Skin epidermis (tissue), 12 donors: ENCODE data around the gene ARL15.
"Not testable (repeated sequence)": the region's sequence is repeated elsewhere in the genome, so short reads cannot be mapped to it uniquely, and the experiment has no call there.

Experiments
- H3K27ac ChIP-seq, 21 experiments: fragments of 200-600 bp; sonication (generic) in 11 of 21; one replicate each; pipeline ENCODE4 v1.5.0; 2020; ENCODE audit warnings: mild to moderate bottlenecking in 3 of 21, inconsistent platforms in 2 of 21, moderate library complexity in 2 of 21
- H3K4me3 ChIP-seq, 7 experiments: fragments of 200-600 bp; sonication (generic) in 2 of 7; one replicate each; pipeline ENCODE4 v1.5.0; 2020; ENCODE audit warnings: inconsistent platforms in 2 of 7, mild to moderate bottlenecking in 2 of 7, moderate library complexity in 1 of 7

Gene ARL15

GRCh38 chr5:54083245-54083644 is 227.1 kb downstream of the ARL15 start:
- H3K27ac ChIP-seq: no peak overlapping the region

DNA sequence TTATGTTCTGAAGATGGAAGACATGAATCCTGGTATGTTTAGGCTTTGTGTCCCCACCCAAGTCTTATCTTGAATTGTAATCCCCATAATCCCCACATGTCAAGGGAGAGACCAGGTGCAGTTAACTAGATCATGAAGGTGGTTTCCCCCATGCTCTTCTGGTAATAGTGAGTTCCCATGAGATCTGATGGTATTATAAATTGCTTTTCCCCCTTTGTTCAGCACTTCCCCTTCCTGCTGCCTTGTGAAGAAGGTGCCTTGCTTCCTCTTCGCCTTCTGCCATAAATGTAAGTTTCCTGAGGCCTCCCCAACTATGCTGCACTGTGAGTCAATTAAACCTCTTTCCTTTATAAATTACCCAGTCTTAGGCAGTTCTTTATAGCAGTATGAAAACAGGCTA is 229.0 kb downstream of the ARL15 start:
- Histone ChIP-seq H3K4me3 (no peak overlapping the region), H3K27ac (no peak overlapping the region)

More at GRCh38 chr5:54083245-54083644, 227.1 kb downstream of the ARL15 start:
- H3K4me3 ChIP-seq: no peak overlapping the region

- Histone ChIP-seq H3K4me3 (no peak overlapping the region), H3K27ac (no peak overlapping the region)
Observed at GRCh38 chr5:54080831-54081230, 229.5 kb downstream of the ARL15 start.

GRCh38 chr5:54073735-54074134 is 236.6 kb downstream of the ARL15 start:
- no peak overlapping the region for H3K27ac ChIP-seq
- H3K4me3 ChIP-seq: no peak overlapping the region

- Histone ChIP-seq H3K27ac (no peak overlapping the region), H3K4me3 (no peak overlapping the region)
Observed at GRCh38 chr5:54073131-54073530, 237.2 kb downstream of the ARL15 start.

DNA sequence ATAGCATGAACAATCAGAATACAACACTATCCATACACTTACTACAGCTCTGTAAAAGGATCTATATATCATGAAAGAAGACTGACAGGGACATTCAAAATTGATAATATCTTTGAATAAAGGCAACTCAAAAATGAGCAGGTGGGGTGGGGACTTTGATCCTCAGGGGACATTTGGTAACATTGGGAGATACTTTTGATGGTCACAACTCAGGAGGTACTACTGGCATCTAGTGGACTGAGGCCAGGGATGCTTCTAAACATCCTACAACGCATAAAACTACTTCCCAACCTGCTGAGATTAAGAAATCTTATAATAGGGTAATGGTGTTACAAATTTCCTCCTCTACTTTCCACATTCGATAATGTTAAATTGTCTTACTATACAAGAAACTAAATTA is 243.9 kb downstream of the ARL15 start:
- Histone ChIP-seq H3K4me3 (no peak overlapping the region), H3K27ac (no peak overlapping the region)

GRCh38 chr5:54063817-54064216 is 246.6 kb downstream of the ARL15 start:
- H3K4me3 ChIP-seq: no peak overlapping the region
- H3K27ac ChIP-seq: peak overlapping the region in 2 of 21 experiments; percentile 4 to 60

- Histone ChIP-seq H3K27ac (peak overlapping the region in 5 of 21 experiments; percentile 4 to 60 (median 47)), H3K4me3 (no peak overlapping the region)
Observed at GRCh38 chr5:54062958-54063357, 247.4 kb downstream of the ARL15 start.

DNA sequence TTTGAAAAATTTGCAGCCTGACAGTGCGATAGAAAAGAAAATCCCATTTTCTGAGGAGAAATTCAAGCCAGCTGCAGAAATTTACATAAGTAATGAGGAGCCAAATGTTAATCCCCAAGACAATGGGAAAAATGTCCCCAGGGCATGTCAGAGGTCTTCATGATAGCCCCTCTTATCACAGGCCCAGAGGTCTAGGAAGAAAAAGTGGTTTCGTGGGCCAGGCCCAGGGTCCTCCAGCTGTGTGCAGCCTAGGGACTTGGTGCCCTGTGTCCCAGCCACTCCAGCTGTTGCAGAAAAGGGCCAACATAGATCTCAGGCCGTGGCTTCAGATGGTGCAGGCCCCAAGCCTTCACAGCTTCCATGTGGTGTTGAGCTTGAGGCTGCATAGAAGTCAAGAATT is 249.5 kb downstream of the ARL15 start:
- H3K27ac ChIP-seq, H3K4me3 ChIP-seq: not testable (repeated sequence)

- Histone ChIP-seq H3K27ac (no peak overlapping the region), H3K4me3 (no peak overlapping the region)
Observed at GRCh38 chr5:54049963-54050362, 260.4 kb downstream of the ARL15 start.

- Histone ChIP-seq H3K4me3 (no peak overlapping the region), H3K27ac (no peak overlapping the region)
Observed at GRCh38 chr5:54049144-54049543, 261.2 kb downstream of the ARL15 start.

DNA sequence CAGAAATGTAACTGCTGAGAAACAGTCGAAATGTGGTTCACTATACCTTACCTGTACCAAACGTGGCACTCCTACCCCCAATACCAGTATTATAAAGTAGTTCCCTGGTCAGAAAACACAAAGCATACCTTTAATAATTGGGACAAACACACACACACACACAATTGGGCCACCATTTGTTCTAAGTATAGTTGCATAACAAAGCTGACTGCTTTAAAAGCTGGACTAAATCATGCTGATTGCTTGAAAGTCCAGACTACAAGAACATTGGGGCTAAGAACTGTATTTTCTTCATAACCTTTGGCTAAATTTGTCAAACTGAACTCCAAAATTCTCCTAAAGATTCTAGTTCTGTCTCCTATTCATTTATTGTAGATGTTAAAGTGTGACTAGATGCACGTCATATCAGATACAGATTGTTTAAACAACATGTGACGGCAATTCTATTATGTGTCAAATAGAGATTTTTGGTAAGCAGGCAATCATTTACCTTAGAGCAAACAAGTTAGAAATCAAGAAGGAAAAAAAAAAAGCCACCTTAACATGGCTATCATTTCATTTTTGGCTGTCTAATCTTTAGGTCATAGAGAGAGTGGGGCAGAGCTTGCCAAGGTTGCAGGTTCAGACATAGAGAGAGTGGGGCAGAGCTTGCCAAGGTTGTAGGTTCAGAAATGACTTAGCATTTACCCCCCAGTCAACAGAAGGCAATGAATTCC is 265.1 kb downstream of the ARL15 start:
- no peak overlapping the region for H3K27ac ChIP-seq
- H3K4me3 ChIP-seq: no peak overlapping the region

DNA sequence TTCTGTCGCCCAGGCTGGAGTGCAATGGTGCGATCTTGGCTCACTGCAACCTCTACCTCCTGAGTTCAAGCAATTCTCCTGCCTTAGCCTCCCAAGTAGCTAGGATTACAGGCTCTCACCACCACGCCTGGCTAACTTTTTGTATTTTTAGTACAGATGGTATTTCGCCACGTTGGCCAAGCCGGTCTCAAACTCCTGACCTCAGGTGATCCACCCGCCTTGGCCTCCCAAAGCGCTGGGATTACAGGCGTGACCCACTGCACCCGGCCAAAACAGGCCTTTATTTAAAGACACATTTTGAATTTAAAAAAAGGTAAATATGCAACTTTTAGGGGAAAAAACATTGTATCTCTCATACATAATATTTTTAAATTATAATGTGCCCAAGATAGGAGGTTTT is 266.1 kb downstream of the ARL15 start:
- not testable (repeated sequence) for H3K27ac ChIP-seq

DNA sequence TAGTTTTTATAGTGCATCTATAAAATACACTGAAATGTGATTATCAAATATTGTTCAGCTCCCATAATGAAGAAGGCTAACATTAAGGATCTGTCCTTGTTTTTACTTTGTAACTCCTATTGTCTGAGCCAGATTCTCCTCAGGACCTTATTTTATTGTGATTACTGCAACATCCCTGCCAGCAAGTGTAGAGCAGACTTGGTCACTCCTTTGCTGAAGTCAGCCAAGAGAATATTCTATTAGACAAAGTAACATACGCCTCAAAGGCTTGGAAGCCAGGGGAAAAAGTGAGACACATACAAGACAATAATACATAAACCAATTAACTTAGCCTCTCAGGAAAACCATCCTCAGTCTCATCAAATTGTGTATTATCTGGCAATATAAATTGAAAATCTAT is 269.6 kb downstream of the ARL15 start:
- Histone ChIP-seq H3K27ac (no peak overlapping the region), H3K4me3 (no peak overlapping the region)

More for the DNA sequence above, 266.1 kb downstream of the ARL15 start:
- not testable (repeated sequence) for H3K4me3 ChIP-seq

GRCh38 chr5:54040018-54040417 is 270.4 kb downstream of the ARL15 start:
- Histone ChIP-seq H3K4me3 (no peak overlapping the region), H3K27ac (no peak overlapping the region)

DNA sequence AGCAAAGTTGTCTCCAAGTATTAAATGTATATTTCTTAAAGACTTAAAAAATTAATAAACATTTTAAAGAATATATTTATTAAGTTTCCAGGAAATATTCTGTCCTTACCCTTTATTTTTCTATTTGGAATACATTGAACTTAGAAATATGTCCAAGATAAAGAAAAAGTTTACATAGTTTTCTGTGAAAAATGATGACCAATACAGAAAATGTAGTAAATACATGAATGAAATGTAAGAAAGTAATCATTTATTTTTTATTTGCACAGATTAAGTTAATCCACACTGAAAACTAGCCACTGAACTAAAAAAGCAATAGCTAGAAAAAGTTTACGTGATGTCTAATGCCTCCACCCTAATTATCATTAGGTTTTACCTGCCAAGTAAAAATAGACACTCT is 273.2 kb downstream of the ARL15 start:
- Histone ChIP-seq H3K4me3 (no peak overlapping the region), H3K27ac (no peak overlapping the region)

DNA sequence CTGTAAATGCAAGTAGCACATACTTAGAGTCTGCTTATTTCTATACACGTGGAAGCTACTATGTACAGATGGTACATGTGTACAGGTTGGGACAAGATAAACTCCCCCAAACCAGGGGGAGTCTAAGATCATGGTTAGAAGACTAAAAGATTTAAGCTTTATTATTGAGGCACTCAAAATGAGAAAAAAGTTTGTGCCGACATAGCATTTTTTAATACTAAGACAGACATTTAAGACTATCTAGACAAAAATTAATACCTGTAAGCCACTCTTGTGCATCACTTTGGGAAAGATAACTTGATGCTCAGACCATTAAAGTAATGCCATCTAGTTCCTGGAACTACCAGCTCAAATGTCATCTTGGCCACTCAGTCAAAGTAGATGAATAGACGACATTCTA is 279.4 kb downstream of the ARL15 start:
- Histone ChIP-seq H3K27ac (no peak overlapping the region), H3K4me3 (no peak overlapping the region)

- Histone ChIP-seq H3K4me3 (no peak overlapping the region), H3K27ac (no peak overlapping the region)
Observed at GRCh38 chr5:54024466-54024865, 285.9 kb downstream of the ARL15 start.

- Histone ChIP-seq H3K27ac (no peak overlapping the region), H3K4me3 (no peak overlapping the region)
Observed at GRCh38 chr5:54022223-54022622, 288.1 kb downstream of the ARL15 start.

- Histone ChIP-seq H3K27ac (no peak overlapping the region), H3K4me3 (no peak overlapping the region)
Observed at GRCh38 chr5:54021431-54022164, 288.8 kb downstream of the ARL15 start.

- no peak overlapping the region for H3K27ac ChIP-seq
Observed at GRCh38 chr5:54018438-54018837, 291.9 kb downstream of the ARL15 start.

More at GRCh38 chr5:54018438-54018837, 291.9 kb downstream of the ARL15 start:
- H3K4me3 ChIP-seq: no peak overlapping the region
